GM21381 (cell line): ENCODE data around the gene SCO2.
"Not testable (repeated sequence)": the region's sequence is repeated elsewhere in the genome, so short reads cannot be mapped to it uniquely, and the experiment has no call there.

Experiments used
- ATAC-seq: cut with Tn5 transposase; IDR thresholded peaks from one replicate; pipeline ENCODE4 v1.9.1; 2021; ENCODE audit warnings: mild to moderate bottlenecking, moderate library complexity; ENCODE audit not compliant: unreplicated experiment

The SCO2 gene

DNA sequence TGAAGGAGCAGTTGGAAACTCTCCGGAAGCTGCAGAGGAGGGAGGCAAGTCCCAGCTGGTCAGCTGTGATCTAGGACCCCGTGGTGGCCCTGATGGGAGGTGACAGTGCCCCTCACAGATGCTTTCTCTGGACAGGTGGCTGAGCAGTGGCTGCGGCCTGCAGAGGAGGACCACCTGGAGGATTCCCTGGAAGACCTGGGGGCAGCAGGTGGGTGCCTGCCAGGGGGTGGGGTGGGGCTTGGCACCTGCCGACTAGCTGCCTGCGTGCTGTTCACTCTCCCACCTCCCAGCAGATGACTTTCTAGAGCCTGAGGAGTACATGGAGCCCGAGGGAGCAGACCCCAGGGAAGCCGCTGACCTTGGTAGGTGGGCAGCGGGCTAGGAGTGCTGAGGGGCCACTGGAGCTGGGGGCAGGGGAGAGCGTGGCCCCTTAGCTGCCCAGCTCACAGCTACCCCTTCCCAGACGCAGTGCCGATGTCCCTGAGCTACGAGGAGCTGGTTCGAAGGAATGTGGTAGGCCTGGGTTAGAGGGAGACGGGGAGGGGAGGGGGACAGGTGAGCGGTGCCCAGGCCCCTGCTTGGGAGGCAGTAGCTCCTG, 3.1 kb downstream of the SCO2 start:
- ATAC-seq = no peak

GRCh38 chr22:50521710-50522109, 3.7 kb downstream of the SCO2 start:
- no peak for ATAC-seq

- ATAC-seq = no peak
These were observed 4.5 kb downstream of the SCO2 start for GRCh38 chr22:50520826-50521453.

GRCh38 chr22:50520184-50520583, 5.2 kb downstream of the SCO2 start:
- ATAC-seq = not testable (repeated sequence)

- no peak for ATAC-seq
These were observed 6.2 kb downstream of the SCO2 start for GRCh38 chr22:50519151-50519550.

DNA sequence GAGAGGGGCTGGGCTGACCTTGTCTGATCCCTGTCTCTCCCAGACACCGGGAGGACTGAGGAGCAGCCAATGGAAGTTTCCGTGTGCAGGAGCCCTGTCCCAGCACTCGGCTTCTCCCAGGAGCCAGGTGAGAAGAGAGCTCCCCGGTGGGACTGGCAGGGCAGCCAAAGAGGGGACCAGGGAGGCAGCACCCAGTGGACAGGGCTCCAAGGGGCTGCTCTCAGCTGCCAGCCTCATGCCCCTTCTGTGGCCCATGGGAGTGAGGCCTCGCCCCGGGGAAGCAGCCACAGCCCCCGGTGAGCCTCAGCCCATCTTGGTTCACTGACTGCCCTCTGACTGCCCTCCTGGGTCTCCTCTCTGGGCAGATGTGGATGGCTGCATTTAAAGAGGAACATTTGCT, 6.8 kb downstream of the SCO2 start:
- no peak for ATAC-seq

DNA sequence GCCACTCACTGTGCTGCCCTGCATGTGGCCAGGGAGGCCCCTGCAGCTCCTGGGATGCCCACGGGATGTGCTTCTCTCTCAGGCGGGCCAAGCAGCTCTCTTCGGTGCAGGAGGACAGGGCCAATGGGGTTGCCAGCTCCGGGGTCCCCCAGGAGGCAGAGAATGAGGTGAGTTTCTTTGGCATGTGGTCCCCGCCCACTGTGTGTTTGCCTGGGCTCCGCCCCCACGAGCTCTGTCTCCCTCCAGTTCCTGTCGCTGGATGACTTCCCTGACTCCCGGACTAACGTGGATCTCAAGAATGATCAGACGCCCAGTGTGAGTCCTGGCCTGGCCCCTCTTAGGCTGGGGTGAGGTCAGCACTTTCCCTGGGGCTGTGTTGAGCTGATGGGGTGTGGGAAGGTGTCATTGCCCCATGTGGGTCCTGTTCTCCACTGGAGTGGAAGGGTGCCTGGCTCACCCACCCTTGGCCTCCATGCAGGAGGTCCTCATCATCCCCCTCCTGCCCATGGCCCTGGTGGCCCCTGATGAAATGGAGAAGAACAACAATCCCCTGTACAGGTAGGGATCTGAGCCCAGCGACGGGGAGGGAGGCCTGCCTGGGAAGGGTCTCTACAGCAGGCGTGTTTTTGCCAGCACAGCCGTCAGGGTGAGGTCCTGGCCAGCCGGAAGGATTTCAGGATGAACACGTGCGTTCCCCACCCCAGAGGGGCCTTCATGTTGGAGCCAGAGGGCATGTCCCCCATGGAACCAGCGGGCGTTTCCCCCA, 7.7 kb downstream of the SCO2 start:
- ATAC-seq = no peak

- ATAC-seq = no peak
These were observed 8.5 kb downstream of the SCO2 start for GRCh38 chr22:50516891-50517290.

DNA sequence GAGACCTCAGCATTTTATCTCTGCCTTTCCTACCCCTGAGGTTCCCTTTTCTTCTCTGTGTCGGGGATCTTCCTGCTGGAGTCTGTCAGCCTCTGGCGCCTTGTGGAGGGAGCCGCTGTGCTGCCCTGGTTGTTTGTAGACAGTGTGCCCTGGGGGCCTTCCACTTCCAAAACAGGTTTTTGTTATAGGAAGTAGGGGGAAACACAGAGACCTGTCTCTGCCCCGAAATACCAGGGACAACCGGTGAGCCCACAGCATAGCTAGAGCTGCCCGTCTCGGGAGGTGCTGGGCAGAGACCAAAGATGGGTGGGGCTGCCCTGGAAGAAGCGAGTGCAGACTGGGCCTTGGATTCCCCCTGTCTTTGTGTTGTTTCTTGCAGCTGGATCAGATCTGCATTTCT, 9.3 kb downstream of the SCO2 start:
- no peak for ATAC-seq

DNA sequence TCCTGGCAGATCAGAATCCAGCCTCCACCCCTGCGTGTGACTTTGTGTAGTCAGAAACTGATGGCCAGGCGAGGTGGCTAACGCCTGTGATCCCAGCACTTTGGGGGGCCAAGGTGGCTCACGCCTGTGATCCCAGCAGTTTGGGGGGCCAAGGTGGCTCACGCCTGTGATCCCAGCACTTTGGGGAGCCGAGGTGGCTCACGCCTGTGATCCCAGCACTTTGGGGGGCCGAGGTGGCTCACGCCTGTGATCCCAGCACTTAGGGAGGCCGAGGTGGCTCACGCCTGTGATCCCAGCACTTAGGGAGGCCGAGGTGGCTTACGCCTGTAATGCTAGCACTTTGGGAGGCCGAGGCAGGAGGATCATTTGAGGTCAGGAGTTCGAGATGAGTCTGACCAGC, 12.2 kb downstream of the SCO2 start:
- no peak for ATAC-seq

DNA sequence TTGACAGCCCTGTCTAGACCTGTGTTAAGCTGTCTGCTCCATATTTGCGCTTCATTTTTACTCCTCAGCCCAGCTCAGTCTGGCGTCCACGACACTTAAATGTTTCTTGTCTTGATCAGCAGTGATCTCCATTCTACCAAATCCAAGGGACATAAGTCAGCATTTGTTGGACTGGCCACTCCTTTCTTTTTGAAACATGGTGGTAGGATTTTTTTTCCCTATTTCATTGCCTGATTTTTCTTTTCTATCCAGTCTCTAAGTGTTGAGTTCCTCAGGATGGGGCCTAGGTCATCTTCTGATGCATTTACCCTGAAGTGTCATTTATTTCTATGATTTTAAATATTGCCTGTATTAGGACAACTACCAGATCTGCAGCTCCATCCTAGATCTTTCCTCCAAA, 16.5 kb downstream of the SCO2 start:
- no peak for ATAC-seq

- ATAC-seq = peak; percentile 61
These were observed 17.2 kb downstream of the SCO2 start, which contains the start of gene NCAPH2 for GRCh38 chr22:50507991-50508884. Gene NCAPH2 (plus strand): TSS chr22:50508224. CDS start chr22:50508338, 114 bp downstream.

- peak; percentile 60 for ATAC-seq
These were observed 17.9 kb downstream of the SCO2 start, which contains the start of gene LMF2 for GRCh38 chr22:50507421-50507990. Gene LMF2 (minus strand): TSS chr22:50507702. CDS start chr22:50507675, 27 bp downstream.

- ATAC-seq = no peak
These were observed 18.6 kb downstream of the SCO2 start for GRCh38 chr22:50506611-50507420.

GRCh38 chr22:50505776-50506610, 19.4 kb downstream of the SCO2 start:
- no peak for ATAC-seq

- no peak for ATAC-seq
These were observed 20.1 kb downstream of the SCO2 start for GRCh38 chr22:50505276-50505775.

- no peak for ATAC-seq
These were observed 20.8 kb downstream of the SCO2 start for GRCh38 chr22:50504369-50505211.
